Activated CD8-positive, alpha-beta T cell treated with anti-CD3 and anti-CD28 coated beads, Interleukin-2, amount 10 ng/mL, durations not matched to agents 7 days and 5 days (primary cell): Measurements from ENCODE around the gene GDPD4. TPM values are rescaled to one million over a fixed set of nuclear protein-coding genes. Genes with fewer than 3 reads are reported as not detected.

Source experiments
- ATAC-seq: fragments of 150-1000 bp; cut with Tn5 transposase; one replicate; pipeline ENCODE4 v1.10.0; 2021; ENCODE audit warnings: moderate library complexity
- CTCF ChIA-PET: fragments of 350-600 bp; sonication (Branson Sonifier 250); formaldehyde crosslinking; loops from one replicate; lab custom pipeline; 2021; ENCODE audit warnings: antibody characterized with exemption; lab: Charles Lee
- POLR2A ChIA-PET: fragments of 350-600 bp; sonication (Branson Sonifier 250); formaldehyde crosslinking; loops from one replicate; lab custom pipeline; 2021; ENCODE audit warnings: antibody characterized with exemption; lab: Charles Lee
- DNase-seq: peaks from one replicate; pipeline ENCODE4 v3.0.0-alpha.2; 2020
- H3K27ac Mint-ChIP-seq: one replicate; pipeline ENCODE4 v1.8.0; 2021; ENCODE audit warnings: mild to moderate bottlenecking, mixed read lengths
- H3K27me3 Mint-ChIP-seq: one replicate; pipeline ENCODE4 v1.8.0; 2021; ENCODE audit warnings: low read depth, mixed read lengths
- H3K36me3 Mint-ChIP-seq: one replicate; pipeline ENCODE4 v1.8.0; 2021; ENCODE audit warnings: low read depth, mixed read lengths
- H3K4me1 Mint-ChIP-seq: one replicate; pipeline ENCODE4 v1.8.0; 2021; ENCODE audit warnings: low read depth, mixed read lengths
- H3K4me3 Mint-ChIP-seq: one replicate; pipeline ENCODE4 v1.8.0; 2021; ENCODE audit warnings: mild to moderate bottlenecking, mixed read lengths
- H3K9me3 Mint-ChIP-seq: one replicate; pipeline ENCODE4 v1.8.0; 2022; ENCODE audit warnings: mixed read lengths; ENCODE audit not compliant: insufficient read depth
- total RNA-seq, 2 experiments: library from RNA; stranded (reverse); gene quantifications; one replicate each; pipeline ENCODE4 v1.2.3, GENCODE V29; 2021

GDPD4 gene
- total RNA-seq, 2 experiments from 2014 or later = not detected

DNA sequence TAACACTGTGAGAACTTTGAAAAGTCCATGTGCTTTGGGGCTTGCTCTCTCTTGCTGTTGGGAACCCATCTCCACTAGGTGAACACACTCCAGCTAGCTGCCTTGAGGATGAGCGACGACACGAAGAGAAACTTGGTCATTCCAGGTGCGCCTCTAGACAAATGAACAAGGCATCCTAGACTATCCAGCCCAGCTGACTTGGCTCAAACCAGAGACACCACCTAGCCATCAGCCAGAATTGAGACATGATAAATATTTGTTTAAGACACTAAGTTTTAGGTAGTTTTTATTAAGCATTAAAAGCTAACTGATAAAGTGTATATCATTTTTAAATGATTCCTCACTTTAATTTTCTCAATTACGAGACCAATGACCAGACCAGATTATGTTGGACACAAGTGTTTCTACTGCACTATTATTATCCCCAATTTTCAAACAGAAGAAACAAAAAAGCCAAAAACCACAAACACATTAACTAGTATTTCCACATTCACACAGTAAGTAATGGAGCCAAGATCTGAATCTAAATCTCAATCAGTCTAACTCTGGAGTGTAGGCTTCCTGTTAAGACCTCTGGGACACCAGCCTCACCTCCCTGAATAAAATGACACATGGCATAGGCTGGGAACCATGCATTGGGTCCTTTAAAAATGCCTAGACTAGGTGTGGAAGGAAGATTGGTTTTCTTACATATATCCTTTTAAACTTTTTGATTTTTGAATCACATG, 70.4 kb downstream of the GDPD4 start:
- Mint-ChIP-seq H3K36me3 (no peaks in the 10 kb centered on the region), H3K4me3 (no peak overlapping the region), H3K27ac (no peak overlapping the region), H3K9me3 (no peaks in the 10 kb centered on the region), H3K4me1 (no peaks in the 10 kb centered on the region), H3K27me3 (peaks cover 13% of the 10 kb centered on the region)
- no peak for ATAC-seq
- DNase-seq = no peak
- ChIA-PET POLR2A (no interaction called here), CTCF (interaction anchor here (0.8 kb wide), 1 partner anchor 388 kb away, joined by 4 read pairs; no protein-coding TSS in a partner anchor)

DNA sequence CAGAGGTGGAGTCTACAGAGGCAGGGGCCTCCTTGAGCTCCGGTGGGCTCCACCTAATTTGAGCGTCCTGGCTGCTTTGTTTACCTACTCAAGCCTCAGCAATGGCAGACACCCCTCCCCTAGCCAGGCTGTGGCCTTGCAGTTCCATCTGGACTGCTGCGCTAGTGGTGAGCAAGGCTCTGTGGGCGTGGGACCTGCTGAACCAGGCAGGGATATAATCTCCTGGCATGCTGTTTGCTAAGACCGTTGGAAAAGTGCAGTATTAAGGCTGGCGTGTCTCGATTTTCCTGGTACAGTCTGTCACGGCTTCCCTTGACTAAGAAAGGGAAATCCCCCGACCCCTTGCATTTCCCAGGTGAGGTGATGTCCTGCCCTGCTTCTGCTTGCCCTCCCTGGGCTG, 77.7 kb downstream of the GDPD4 start:
- ChIA-PET CTCF (no interaction called here), POLR2A (no interaction called here)
- Mint-ChIP-seq H3K9me3 (no peaks in the 10 kb centered on the region), H3K4me3 (no peak overlapping the region), H3K27ac (no peak overlapping the region), H3K4me1 (no peaks in the 10 kb centered on the region), H3K27me3 (peaks cover 36% of the 10 kb centered on the region), H3K36me3 (no peaks in the 10 kb centered on the region)
- ATAC-seq = no peak
- DNase-seq = no peak

DNA sequence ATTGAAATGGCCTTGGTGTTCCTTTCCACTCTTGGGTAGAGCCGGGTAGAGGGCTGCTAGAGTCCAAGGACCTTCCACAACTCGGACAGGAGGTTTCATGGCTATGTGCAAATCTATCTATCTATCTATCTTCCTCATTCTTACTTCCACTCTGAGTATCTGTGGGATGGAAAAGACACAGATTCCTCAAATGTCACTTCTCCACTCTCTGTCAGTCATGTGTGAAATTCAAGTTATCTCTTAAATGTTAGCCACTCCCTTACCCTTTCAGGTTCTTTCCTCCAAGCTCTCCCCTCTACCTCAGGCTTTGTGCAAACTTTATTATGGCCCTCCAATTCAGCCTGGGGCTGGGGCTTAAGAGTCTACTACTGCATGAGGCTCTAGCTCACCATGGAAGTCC, 84.3 kb downstream of the GDPD4 start:
- Mint-ChIP-seq H3K4me3 (no peak overlapping the region), H3K27ac (no peak overlapping the region), H3K27me3 (peaks cover 26% of the 10 kb centered on the region), H3K36me3 (no peaks in the 10 kb centered on the region), H3K9me3 (no peaks in the 10 kb centered on the region), H3K4me1 (no peaks in the 10 kb centered on the region)
- DNase-seq (no peak), ATAC-seq (no peak)
- ChIA-PET POLR2A (no interaction called here), CTCF (interaction anchor here (1.4 kb wide), 1 partner anchor 90 kb away, joined by 5 read pairs; no protein-coding TSS in a partner anchor)

DNA sequence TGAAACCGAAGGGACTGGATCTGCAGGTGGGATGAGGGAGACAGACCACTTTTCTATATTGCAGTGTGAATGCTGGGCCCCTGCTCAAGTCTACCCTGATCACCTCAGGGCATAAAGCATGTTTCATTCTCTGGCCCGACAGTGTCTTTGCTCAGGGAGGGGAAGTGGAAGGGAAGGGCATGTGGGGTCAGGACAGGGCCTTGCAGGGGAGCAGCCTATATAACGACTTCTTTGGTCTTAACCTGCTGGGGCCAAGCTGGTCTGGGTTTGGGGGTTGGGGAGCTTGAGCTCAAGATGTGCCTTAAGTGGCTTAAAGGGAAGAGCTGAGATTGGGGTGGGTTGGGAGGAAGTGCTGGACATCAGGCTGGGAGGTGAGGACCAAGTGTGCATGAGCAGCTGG, 86.4 kb downstream of the GDPD4 start:
- ATAC-seq (no peak), DNase-seq (no peak)
- Mint-ChIP-seq H3K36me3 (no peaks in the 10 kb centered on the region), H3K4me1 (no peaks in the 10 kb centered on the region), H3K9me3 (no peaks in the 10 kb centered on the region), H3K27ac (no peak overlapping the region), H3K4me3 (no peak overlapping the region), H3K27me3 (peaks cover 14% of the 10 kb centered on the region)
- ChIA-PET CTCF (no interaction called here), POLR2A (interaction anchor here (0.6 kb wide), 1 partner anchor 11 kb away, joined by 3 read pairs; no protein-coding TSS in a partner anchor)

DNA sequence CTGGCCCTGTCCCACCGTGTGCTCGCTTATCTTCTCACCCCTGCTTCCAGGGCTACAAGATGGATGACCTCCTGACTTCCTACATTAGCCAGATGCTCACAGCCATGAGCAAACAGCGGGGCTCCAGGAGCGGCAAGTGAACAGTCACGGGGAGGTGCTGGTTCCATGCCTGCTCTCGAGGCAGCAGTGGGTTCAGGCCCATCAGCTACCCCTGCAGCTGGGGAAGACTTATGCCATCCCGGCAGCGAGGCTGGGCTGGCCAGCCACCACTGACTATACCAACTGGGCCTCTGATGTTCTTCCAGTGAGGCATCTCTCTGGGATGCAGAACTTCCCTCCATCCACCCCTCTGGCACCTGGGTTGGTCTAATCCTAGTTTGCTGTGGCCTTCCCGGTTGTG, 86.9 kb downstream of the GDPD4 start:
- H3K27ac Mint-ChIP-seq = no peak overlapping the region
- DNase-seq = no peak
- H3K36me3 Mint-ChIP-seq = no peaks in the 10 kb centered on the region
- POLR2A ChIA-PET = no interaction called here
- CTCF ChIA-PET = no interaction called here
- H3K9me3 Mint-ChIP-seq = no peaks in the 10 kb centered on the region
- no peak for ATAC-seq
- H3K4me3 Mint-ChIP-seq = no peak overlapping the region
- H3K27me3 Mint-ChIP-seq = peaks cover 8% of the 10 kb centered on the region
- H3K4me1 Mint-ChIP-seq = no peaks in the 10 kb centered on the region

DNA sequence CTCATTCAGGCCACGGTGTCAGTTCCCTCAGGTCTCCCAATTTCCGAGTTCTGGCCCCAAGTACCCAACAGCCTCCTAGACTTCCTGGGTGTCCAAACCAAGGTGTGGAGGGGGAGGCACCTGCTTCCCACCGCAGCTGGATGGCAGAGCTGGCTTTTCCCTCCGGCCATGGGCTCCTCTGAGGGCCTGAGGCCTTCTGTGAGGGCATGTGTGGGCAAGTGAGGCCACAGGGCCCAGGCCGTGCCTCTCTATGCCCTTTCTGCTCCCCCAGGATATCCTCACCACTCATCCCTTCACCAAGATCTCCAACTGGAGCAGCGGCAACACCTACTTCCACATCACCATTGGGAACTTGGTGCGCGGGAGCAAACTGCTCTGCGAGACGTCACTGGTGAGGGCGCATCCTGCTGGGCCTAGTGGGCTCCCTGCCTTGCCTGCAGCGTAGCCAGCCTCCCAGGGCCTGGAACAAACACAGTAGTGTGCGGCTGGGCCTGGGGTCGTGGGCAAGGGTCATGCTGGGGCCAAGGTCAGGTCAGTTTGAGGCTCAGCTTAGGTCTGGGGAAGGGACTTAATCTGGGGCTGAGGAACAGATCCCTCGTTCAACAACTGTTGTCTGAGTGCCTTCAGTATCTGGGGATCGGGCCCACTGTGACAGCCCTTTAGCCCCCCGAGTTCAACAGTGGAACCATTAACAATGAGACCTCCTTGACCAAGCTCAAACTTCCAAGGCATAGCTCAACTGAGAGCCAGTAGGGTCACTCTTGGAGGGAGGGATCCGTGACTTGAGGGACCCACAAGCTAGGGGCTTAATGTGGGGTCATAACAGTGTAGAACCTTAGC, 87.7 kb downstream of the GDPD4 start:
- ChIA-PET CTCF (no interaction called here), POLR2A (no interaction called here)
- Mint-ChIP-seq H3K27me3 (peaks cover 3% of the 10 kb centered on the region), H3K4me1 (no peaks in the 10 kb centered on the region), H3K9me3 (no peaks in the 10 kb centered on the region), H3K4me3 (no peak overlapping the region), H3K36me3 (no peaks in the 10 kb centered on the region), H3K27ac (no peak overlapping the region)
- no peak for DNase-seq
- ATAC-seq = no peak

DNA sequence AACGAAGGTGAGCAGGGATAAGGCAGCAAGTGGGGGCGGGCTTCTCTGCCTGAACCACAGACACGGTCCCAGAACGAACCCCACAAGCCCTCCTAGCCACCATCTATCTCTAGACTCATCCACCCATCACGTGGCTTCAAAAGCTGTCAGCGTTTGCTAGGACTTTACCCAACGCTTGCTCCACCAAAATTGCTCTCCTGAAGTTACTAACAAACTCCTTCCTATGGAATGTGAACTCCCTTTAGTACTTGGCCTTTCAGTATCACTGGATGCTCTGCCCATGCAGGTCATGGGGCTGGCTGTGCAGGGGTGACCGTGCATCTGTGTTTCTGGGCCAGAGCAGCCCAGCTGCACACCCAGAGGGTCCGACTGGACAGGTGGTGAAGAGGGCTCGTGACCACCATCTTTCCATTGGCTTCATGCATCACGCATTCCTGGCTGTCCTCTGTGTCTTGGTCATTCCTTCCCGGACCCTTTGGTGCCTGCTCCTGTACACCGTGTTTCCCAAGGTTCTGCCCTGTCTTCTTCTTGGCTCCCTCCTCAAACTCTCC, 88.4 kb downstream of the GDPD4 start:
- Mint-ChIP-seq H3K27ac (no peak overlapping the region), H3K4me1 (no peaks in the 10 kb centered on the region), H3K9me3 (no peaks in the 10 kb centered on the region), H3K27me3 (peaks cover 3% of the 10 kb centered on the region), H3K36me3 (no peaks in the 10 kb centered on the region), H3K4me3 (no peak overlapping the region)
- POLR2A ChIA-PET = no interaction called here
- CTCF ChIA-PET = interaction anchor here (1.7 kb wide), 1 partner anchor 335 kb away, joined by 5 read pairs; no protein-coding TSS in a partner anchor
- no peak for ATAC-seq
- DNase-seq = no peak

DNA sequence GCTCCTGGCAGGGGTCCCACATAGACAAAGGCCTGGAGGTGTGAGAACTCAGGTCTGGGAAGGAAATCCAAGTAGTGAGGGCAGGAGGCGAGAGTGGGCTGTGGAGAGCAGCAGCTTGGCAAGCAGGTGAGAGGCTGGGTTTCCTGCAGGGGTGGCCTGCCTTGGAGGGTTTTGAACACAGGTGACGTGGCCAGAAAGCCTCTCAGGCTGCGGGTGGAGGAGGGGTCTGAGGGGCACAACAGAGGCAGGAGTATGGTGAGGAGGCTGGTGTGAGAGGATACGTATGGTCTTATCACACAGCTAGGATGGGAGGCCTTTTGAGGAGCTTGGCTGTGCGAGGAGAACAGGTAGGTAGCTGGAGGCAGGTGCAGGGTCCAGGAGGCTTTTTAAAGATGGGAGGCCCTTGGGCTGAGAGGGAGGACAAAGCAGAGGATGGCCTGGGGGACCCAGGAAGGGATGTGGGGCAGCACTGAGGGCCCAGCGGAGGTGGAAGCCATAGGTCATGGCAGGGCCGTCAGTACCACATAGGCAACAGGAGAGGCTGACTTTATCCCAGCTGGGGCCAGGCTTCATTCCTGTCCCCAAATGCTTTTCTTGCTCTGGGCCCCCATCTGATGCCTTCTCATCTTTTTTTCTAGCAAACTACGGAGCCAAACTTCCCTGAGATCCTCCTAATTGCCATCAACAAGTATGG, 89.0 kb downstream of the GDPD4 start:
- DNase-seq (no peak), ATAC-seq (no peak)
- H3K4me3 Mint-ChIP-seq = no peak overlapping the region
- CTCF ChIA-PET = interaction anchor here (1.7 kb wide), 1 partner anchor 336 kb away, joined by 5 read pairs; no protein-coding TSS in a partner anchor
- peaks cover 3% of the 10 kb centered on the region for H3K27me3 Mint-ChIP-seq
- no peaks in the 10 kb centered on the region for H3K36me3 Mint-ChIP-seq
- POLR2A ChIA-PET = interaction anchor here (1.0 kb wide), 1 partner anchor 108 kb away, joined by 3 read pairs; no protein-coding TSS in a partner anchor
- H3K4me1 Mint-ChIP-seq = no peaks in the 10 kb centered on the region
- no peaks in the 10 kb centered on the region for H3K9me3 Mint-ChIP-seq
- no peak overlapping the region for H3K27ac Mint-ChIP-seq

DNA sequence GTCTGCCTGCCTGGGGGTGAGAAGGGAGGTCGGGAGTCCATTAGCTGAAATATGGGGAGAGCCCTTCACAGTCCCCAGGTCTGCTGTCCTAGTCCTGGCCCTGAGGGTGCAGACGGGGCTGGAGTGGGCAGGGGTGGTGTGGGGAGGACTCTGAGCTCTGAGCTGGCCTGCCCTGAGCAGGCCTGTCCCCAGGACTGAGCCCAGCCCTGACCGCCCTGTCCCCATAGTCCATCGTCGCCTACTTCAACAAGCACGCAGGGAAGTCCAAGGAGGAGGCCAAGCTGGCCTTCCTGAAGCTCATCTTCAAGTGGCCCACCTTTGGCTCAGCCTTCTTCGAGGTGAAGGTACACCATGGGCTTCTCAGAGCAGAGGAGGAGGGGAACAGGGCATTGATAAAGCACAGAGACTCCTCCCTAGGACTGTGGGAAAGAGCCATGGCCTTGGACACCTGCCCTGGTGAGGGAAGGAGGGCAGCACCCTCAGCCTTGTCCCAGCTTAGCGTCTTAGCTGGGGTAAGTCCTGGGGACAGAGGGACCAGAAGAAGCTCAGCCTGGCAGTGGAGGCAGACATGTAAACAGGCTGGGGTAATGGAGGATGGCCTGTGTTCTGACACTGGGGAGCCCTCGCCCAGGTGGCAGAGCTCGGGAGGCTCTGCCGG, 89.8 kb downstream of the GDPD4 start:
- Mint-ChIP-seq H3K36me3 (no peaks in the 10 kb centered on the region), H3K9me3 (no peaks in the 10 kb centered on the region), H3K4me3 (no peak overlapping the region), H3K27ac (no peak overlapping the region), H3K27me3 (no peaks in the 10 kb centered on the region), H3K4me1 (no peaks in the 10 kb centered on the region)
- ChIA-PET CTCF (interaction anchor here (1.7 kb wide), 1 partner anchor 336 kb away, joined by 5 read pairs; no protein-coding TSS in a partner anchor), POLR2A (interaction anchor here (1.0 kb wide), 1 partner anchor 109 kb away, joined by 3 read pairs; no protein-coding TSS in a partner anchor)
- DNase-seq (no peak), ATAC-seq (no peak)

DNA sequence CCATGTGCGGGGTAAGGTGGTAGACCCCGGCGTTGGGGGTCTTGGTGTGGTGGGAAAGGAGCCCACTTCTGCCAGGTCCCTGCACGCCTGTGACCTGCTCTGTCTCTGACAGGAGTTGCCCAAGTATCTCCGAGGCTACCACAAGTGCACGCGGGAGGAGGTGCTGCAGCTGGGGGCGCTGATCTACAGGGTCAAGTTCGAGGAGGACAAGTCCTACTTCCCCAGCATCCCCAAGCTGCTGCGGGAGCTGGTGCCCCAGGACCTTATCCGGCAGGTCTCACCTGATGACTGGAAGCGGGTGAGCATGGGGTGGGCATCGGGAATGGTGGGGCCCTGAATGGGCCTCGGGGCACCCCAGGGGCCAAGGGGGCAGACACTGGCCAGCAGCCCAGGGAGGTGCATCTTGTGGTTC, 90.4 kb downstream of the GDPD4 start:
- no peak for ATAC-seq
- no peaks in the 10 kb centered on the region for H3K4me1 Mint-ChIP-seq
- no peaks in the 10 kb centered on the region for H3K9me3 Mint-ChIP-seq
- ChIA-PET POLR2A (interaction anchor here (1.0 kb wide), 1 partner anchor 110 kb away, joined by 3 read pairs; no protein-coding TSS in a partner anchor), CTCF (no interaction called here)
- no peaks in the 10 kb centered on the region for H3K36me3 Mint-ChIP-seq
- H3K27me3 Mint-ChIP-seq = no peaks in the 10 kb centered on the region
- no peak overlapping the region for H3K4me3 Mint-ChIP-seq
- no peak overlapping the region for H3K27ac Mint-ChIP-seq
- no peak for DNase-seq

DNA sequence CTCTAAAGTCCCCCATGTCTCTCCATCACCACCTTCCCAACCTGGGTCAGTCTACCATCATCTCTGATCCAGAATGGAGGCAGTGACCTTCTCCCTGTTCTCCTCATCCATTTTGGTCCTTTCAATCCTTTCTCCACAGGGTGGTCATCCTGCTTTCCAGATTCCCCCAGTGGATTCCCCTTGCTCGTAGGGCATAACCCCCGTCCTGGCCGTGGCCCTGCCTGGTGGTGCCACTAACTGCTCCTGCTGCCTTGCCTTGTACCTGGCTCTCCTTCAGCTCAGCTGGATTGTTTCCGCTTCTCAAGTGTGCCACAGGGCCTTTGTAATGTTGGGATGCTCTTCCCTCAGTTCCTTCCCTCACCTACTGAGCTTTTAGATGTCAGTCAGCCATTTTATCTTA, 91.8 kb downstream of the GDPD4 start:
- CTCF ChIA-PET = no interaction called here
- H3K27ac Mint-ChIP-seq = no peak overlapping the region
- ATAC-seq (no peak), DNase-seq (no peak)
- H3K9me3 Mint-ChIP-seq = no peaks in the 10 kb centered on the region
- POLR2A ChIA-PET = no interaction called here
- no peaks in the 10 kb centered on the region for H3K36me3 Mint-ChIP-seq
- no peaks in the 10 kb centered on the region for H3K4me1 Mint-ChIP-seq
- H3K4me3 Mint-ChIP-seq = no peak overlapping the region
- no peaks in the 10 kb centered on the region for H3K27me3 Mint-ChIP-seq
